GM12873 (cell line): ENCODE results near the gene BLOC1S5.

Experiments used
- CTCF ChIP-seq: IDR thresholded peaks from 2 replicates; pipeline ENCODE4 v1.5.1; 2012; ENCODE audit warnings: low read depth, mild to moderate bottlenecking, moderate library complexity, low read length, control low read depth; ENCODE audit not compliant: insufficient read depth; ENCODE audit errors: missing control alignments

The BLOC1S5 gene

GRCh38 chr6:8000188-8000596, 64.0 kb downstream of the BLOC1S5 start:
- TF ChIP-seq CTCF, result no peak

- TF ChIP-seq CTCF, result no peak
These were observed 65.0 kb downstream of the BLOC1S5 start for GRCh38 chr6:7999201-7999600.

- no peak for TF ChIP-seq CTCF
These were observed 66.0 kb downstream of the BLOC1S5 start for GRCh38 chr6:7998103-7998725.

- no peak for TF ChIP-seq CTCF
These were observed 66.9 kb downstream of the BLOC1S5 start for GRCh38 chr6:7997286-7997685.

GRCh38 chr6:7996538-7997111, 67.6 kb downstream of the BLOC1S5 start:
- no peak for TF ChIP-seq CTCF

- peak; percentile 22 for TF ChIP-seq CTCF
These were observed 70.2 kb downstream of the BLOC1S5 start for GRCh38 chr6:7993952-7994351.

- TF ChIP-seq CTCF, result no peak
These were observed 70.8 kb downstream of the BLOC1S5 start for GRCh38 chr6:7993399-7993798.
